ENCODE measurements around the gene MYLK. TPM values are rescaled to one million over a fixed set of nuclear protein-coding genes. Genes with fewer than 3 reads are reported as not detected.
A peak's percentile ranks its signal among the peaks of the same experiment; 100 is the strongest.

Gene MYLK
- total and polyA plus RNA-seq, 9 of the 15 experiments (the other 6 are each of a cell fraction or from before 2014, with no cell fraction given): 0.11 to 0.53 (median 0.18) TPM; not detected in 2

- TF ChIP-seq, protein P1, sequence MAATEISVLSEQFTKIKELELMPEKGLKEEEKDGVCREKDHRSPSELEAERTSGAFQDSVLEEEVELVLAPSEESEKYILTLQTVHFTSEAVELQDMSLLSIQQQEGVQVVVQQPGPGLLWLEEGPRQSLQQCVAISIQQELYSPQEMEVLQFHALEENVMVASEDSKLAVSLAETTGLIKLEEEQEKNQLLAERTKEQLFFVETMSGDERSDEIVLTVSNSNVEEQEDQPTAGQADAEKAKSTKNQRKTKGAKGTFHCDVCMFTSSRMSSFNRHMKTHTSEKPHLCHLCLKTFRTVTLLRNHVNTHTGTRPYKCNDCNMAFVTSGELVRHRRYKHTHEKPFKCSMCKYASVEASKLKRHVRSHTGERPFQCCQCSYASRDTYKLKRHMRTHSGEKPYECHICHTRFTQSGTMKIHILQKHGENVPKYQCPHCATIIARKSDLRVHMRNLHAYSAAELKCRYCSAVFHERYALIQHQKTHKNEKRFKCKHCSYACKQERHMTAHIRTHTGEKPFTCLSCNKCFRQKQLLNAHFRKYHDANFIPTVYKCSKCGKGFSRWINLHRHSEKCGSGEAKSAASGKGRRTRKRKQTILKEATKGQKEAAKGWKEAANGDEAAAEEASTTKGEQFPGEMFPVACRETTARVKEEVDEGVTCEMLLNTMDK (IDR thresholded peaks at IDR 0.05; ENCODE audit: borderline replicate concordance, insufficient read depth, low read depth, low read length, poor library complexity, severe bottlenecking): peak; percentile 0
- TF ChIP-seq ZFP36 (IDR thresholded peaks at IDR 0.05; ENCODE audit: low read depth, low read length, partially characterized antibody): peak; percentile 67
- TF ChIP-seq POLR2AphosphoS5 (IDR thresholded peaks at IDR 0.05; ENCODE audit: control insufficient read depth, insufficient read depth, low read depth, low read length): no peak
- 0 out of 2 replicates have a peak, but pooled peaks have one; percentile 41 for TF ChIP-seq TARDBP (IDR thresholded peaks at IDR 0.05)
- TF ChIP-seq ATF7 (IDR thresholded peaks at IDR 0.05): peak; percentile 45; the same call in 1 of the 2 replicates
- TF ChIP-seq TEAD1 (CRISPR knock-in tag; IDR thresholded peaks at IDR 0.05): peak in 1 of 2 experiments; percentile 55; a peak in 1 of 4 replicates
- 0 out of 4 replicates have a peak, but pooled peaks of 1 of the 2 experiments have one; percentile 14 for TF ChIP-seq MAZ (CRISPR knock-in tag; conservative IDR thresholded peaks at IDR 0.05 in 1 of 2, IDR thresholded peaks at IDR 0.05 in 1 of 2)
Measured at GRCh38 chr3:123642182-123642956, 241.8 kb downstream of the MYLK start (continued).

Measured in K562 (cell line).